ENCODE results near the gene MSI2. TPM values are rescaled to one million over a fixed set of nuclear protein-coding genes. Genes with fewer than 3 reads are reported as not detected.
A peak's percentile ranks its signal among the peaks of the same experiment; 100 is the strongest.

Gene MSI2
- polyA plus RNA-seq, 1 of the 3 experiments (the other 2 are of a cell fraction) = 24.1 TPM

DNA sequence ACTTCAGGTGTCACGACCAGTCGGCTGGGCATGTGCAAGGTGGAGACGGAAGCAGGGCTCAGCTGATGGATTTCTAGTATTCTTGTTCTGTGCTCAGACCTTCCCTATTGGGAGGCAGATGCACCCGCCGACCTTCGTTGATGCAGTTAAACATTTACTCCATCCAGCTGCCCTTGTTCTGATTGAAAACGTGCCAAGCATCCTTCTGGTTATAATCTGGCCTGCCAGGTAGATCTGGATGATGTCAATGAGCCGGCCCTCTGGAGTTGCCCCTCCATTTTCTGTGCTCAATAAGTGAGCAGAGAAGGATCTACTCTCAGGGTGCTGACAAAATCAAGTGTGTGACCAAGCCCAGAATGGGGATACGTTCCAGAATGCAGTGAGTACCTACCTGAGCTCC, 450.4 kb downstream of the MSI2 start:
- H3K79me2 ChIP-seq (ENCODE audit: insufficient read depth) = no peaks in the 10 kb centered on the region
- peaks cover 0 to 29% of the 10 kb centered on the region in 2 experiments; a peak in 2 of 4 replicates for H3K4me1 ChIP-seq (ENCODE audit: control insufficient read depth in 1 of 2, insufficient read depth in 2 of 2, low read depth in 1 of 2, low read length in 1 of 2)
- H3K9ac ChIP-seq = no peak overlapping the region
- no peak overlapping the region for H3K4me3 ChIP-seq (ENCODE audit: low read depth in 2 of 2, low read length in 1 of 2)
- H3F3A ChIP-seq (replicated peaks; ENCODE audit: insufficient read depth) = no peaks in the 10 kb centered on the region
- H3K36me3 ChIP-seq (replicated peaks in 1 of 2; ENCODE audit: control insufficient read depth in 1 of 2, insufficient read depth in 2 of 2, low read length in 1 of 2) = no peaks in the 10 kb centered on the region
- WGBS (ENCODE audit: low lambda C conversion rate) = 60% methylated on average over 9 of the region's 9 CpGs
- TF ChIP-seq ELF1 (IDR thresholded peaks at IDR 0.05) (no peak), GATA2 (CRISPR knock-in tag; IDR thresholded peaks at IDR 0.05) (peak; percentile 17; the same call in 1 of the 2 replicates), EP300 (IDR thresholded peaks at IDR 0.05; ENCODE audit: borderline replicate concordance in 1 of 2, low read depth in 1 of 2, low read length in 1 of 2) (peak in 1 of 2 experiments; percentile 55; a peak in 1 of 4 replicates)
- no peaks in the 10 kb centered on the region for H3K9me3 ChIP-seq
- H3K9me2 ChIP-seq = no peaks in the 10 kb centered on the region
- peak overlapping the region in 1 of 2 experiments; percentile 59; a peak in 1 of 4 replicates for H3K27ac ChIP-seq (ENCODE audit: low read depth in 2 of 2, low read length in 1 of 2)
- H3K27me3 ChIP-seq (ENCODE audit: insufficient read depth) = peaks cover 7% of the 10 kb centered on the region; the same call in 1 of the 2 replicates
- no peaks in the 10 kb centered on the region for H4K20me1 ChIP-seq (ENCODE audit: insufficient read depth)
- H2AFZ ChIP-seq (ENCODE audit: low read depth) = no peak overlapping the region
- DNase-seq = no peak
- ChIA-PET CTCF (interaction anchor here (0.6 to 4.2 kb wide), 6 partner anchors 9 to 76 kb away, joined by 3 to 17 read pairs (median 5); no protein-coding TSS in a partner anchor), POLR2A (interaction anchor here (0.7 to 0.9 kb wide), 2 partner anchors 20 to 84 kb away, joined by 3 read pairs; no protein-coding TSS in a partner anchor)
- H3K4me2 ChIP-seq = no peak overlapping the region

DNA sequence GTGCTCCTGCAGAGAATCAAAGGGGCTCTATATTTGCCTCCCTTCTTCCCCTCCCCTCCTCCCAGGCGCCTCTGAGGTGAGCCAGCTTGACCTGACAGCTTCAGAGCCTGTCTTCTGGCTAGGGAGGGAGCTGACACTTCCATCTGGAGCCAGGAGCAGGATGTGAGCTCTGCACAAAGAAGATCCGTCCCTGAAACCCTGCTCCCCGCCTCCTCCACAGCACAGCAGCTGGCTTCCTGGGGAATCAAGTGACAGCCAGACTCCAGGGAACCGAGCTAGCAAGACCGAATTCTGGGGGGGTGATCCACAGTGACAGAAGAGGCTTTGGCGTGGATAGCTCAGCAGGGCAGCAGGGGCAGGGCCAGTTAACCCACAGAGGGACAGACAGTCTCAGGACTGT, 451.6 kb downstream of the MSI2 start:
- Histone ChIP-seq H2AFZ (ENCODE audit: low read depth) (no peak overlapping the region), H3K79me2 (ENCODE audit: insufficient read depth) (no peaks in the 10 kb centered on the region), H3K27me3 (ENCODE audit: insufficient read depth) (peaks cover 8% of the 10 kb centered on the region; the same call in 1 of the 2 replicates), H3K9ac (no peak overlapping the region), H3K9me3 (no peaks in the 10 kb centered on the region), H3K4me1 (ENCODE audit: control insufficient read depth in 1 of 2, insufficient read depth in 2 of 2, low read depth in 1 of 2, low read length in 1 of 2) (peaks cover 0 to 29% of the 10 kb centered on the region in 2 experiments; a peak in 2 of 4 replicates), H3K36me3 (replicated peaks in 1 of 2; ENCODE audit: control insufficient read depth in 1 of 2, insufficient read depth in 2 of 2, low read length in 1 of 2) (no peaks in the 10 kb centered on the region), H3K9me2 (no peaks in the 10 kb centered on the region), H3K4me3 (ENCODE audit: low read depth in 2 of 2, low read length in 1 of 2) (no peak overlapping the region), H4K20me1 (ENCODE audit: insufficient read depth) (no peaks in the 10 kb centered on the region), H3K4me2 (no peak overlapping the region), H3F3A (replicated peaks; ENCODE audit: insufficient read depth) (no peaks in the 10 kb centered on the region), H3K27ac (ENCODE audit: low read depth in 2 of 2, low read length in 1 of 2) (peak overlapping the region in 1 of 2 experiments; percentile 80; a peak in 2 of 4 replicates)
- ChIA-PET POLR2A (interaction anchor here (0.7 to 1.6 kb wide), 5 partner anchors 8 to 166 kb away, joined by 3 to 10 read pairs (median 4); no protein-coding TSS in a partner anchor), CTCF (interaction anchor here (0.7 to 4.2 kb wide), 14 partner anchors 9 to 126 kb away, joined by 3 to 17 read pairs (median 6); no protein-coding TSS in a partner anchor)
- DNase-seq = peak; percentile 70
- 22% methylated on average over 6 of the region's 6 CpGs for WGBS (ENCODE audit: low lambda C conversion rate)
- TF ChIP-seq TCF12 (IDR thresholded peaks at IDR 0.05) (no peak), ELF1 (IDR thresholded peaks at IDR 0.05) (no peak), RFX5 (IDR thresholded peaks at IDR 0.05; ENCODE audit: low read length) (no peak), CHD2 (IDR thresholded peaks at IDR 0.05; ENCODE audit: low read length, partially characterized antibody) (peak; percentile 44), TEAD4 (IDR thresholded peaks at IDR 0.05; ENCODE audit: borderline replicate concordance, insufficient read depth) (no peak), TAF1 (IDR thresholded peaks at IDR 0.05; ENCODE audit: borderline replicate concordance, low read depth, low read length) (no peak)
- TF ChIP-seq, protein P1, sequence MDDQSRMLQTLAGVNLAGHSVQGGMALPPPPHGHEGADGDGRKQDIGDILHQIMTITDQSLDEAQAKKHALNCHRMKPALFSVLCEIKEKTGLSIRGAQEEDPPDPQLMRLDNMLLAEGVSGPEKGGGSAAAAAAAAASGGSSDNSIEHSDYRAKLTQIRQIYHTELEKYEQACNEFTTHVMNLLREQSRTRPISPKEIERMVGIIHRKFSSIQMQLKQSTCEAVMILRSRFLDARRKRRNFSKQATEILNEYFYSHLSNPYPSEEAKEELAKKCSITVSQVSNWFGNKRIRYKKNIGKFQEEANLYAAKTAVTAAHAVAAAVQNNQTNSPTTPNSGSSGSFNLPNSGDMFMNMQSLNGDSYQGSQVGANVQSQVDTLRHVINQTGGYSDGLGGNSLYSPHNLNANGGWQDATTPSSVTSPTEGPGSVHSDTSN (IDR thresholded peaks at IDR 0.05) = no peak

DNA sequence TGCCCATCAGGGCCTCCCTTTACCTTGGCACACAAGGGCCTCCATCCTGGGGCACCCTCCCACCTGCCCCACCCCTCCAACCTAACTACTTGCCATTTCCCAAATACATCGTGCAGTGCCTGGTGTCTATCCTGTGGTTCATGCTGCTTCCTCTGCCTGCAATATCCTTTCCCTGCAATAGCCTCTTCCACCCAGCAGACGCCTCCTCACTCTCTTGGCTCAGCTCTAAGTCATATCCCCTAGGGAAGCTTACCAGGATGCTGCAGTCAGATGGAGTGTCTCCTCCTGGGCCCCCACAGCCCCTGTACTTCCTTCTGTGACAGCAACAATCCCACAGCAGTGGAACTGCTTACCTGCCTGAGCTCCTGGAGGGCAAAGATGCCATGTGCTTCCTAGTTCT, 452.1 kb downstream of the MSI2 start:
- H3F3A ChIP-seq (replicated peaks; ENCODE audit: insufficient read depth) = no peaks in the 10 kb centered on the region
- no peak for TF ChIP-seq NRF1 (IDR thresholded peaks at IDR 0.05; ENCODE audit: low read depth, low read length)
- TF ChIP-seq, protein P1 (IDR thresholded peaks at IDR 0.05) = no peak
- TF ChIP-seq YY1 (IDR thresholded peaks at IDR 0.05; ENCODE audit: low read depth) = no peak
- no peak for TF ChIP-seq EZH2phosphoT487 (IDR thresholded peaks at IDR 0.05; ENCODE audit: borderline replicate concordance, low read depth)
- TF ChIP-seq JUND (IDR thresholded peaks at IDR 0.05) = no peak
- H3K4me2 ChIP-seq = no peak overlapping the region
- H3K79me2 ChIP-seq (ENCODE audit: insufficient read depth) = no peaks in the 10 kb centered on the region
- DNase-seq = no peak
- H3K36me3 ChIP-seq (replicated peaks in 1 of 2; ENCODE audit: control insufficient read depth in 1 of 2, insufficient read depth in 2 of 2, low read length in 1 of 2) = no peaks in the 10 kb centered on the region
- H3K27ac ChIP-seq (ENCODE audit: low read depth in 2 of 2, low read length in 1 of 2) = peak overlapping the region in 1 of 2 experiments; percentile 80; a peak in 2 of 4 replicates
- no peaks in the 10 kb centered on the region for H3K9me3 ChIP-seq
- H3K4me3 ChIP-seq (ENCODE audit: low read depth in 2 of 2, low read length in 1 of 2) = no peak overlapping the region
- 76% methylated on average over 2 of the region's 2 CpGs for WGBS (ENCODE audit: low lambda C conversion rate)
- peaks cover 0 to 29% of the 10 kb centered on the region in 2 experiments; a peak in 2 of 4 replicates for H3K4me1 ChIP-seq (ENCODE audit: control insufficient read depth in 1 of 2, insufficient read depth in 2 of 2, low read depth in 1 of 2, low read length in 1 of 2)
- H4K20me1 ChIP-seq (ENCODE audit: insufficient read depth) = no peaks in the 10 kb centered on the region
- no peak overlapping the region for H2AFZ ChIP-seq (ENCODE audit: low read depth)
- H3K9me2 ChIP-seq = no peaks in the 10 kb centered on the region
- no peak overlapping the region for H3K9ac ChIP-seq
- peaks cover 13% of the 10 kb centered on the region; the same call in 1 of the 2 replicates for H3K27me3 ChIP-seq (ENCODE audit: insufficient read depth)
- CTCF ChIA-PET = interaction anchor here (0.8 to 4.2 kb wide), 12 partner anchors 8 to 125 kb away, joined by 3 to 17 read pairs (median 6); no protein-coding TSS in a partner anchor
- POLR2A ChIA-PET = interaction anchor here (0.7 to 1.6 kb wide), 4 partner anchors 9 to 166 kb away, joined by 3 to 10 read pairs (median 4); no protein-coding TSS in a partner anchor
